ENCODE measurements around the gene PCCB. TPM values are rescaled to one million over a fixed set of nuclear protein-coding genes. Genes with fewer than 3 reads are reported as not detected.
"Not testable (repeated sequence)": the region's sequence is repeated elsewhere in the genome, so short reads cannot be mapped to it uniquely, and the experiment has no call there.

PCCB gene
- total and polyA plus RNA-seq, 5 experiments from 2014 or later = 14.7 to 42.5 (median 30.2) TPM

- POLR2A ChIA-PET = interaction anchor here (1.8 kb wide), 1 partner anchor 70 kb away, joined by 5 read pairs; the partner anchor contains the start of gene MSL2
- H3K27ac Mint-ChIP-seq, H3K27me3 Mint-ChIP-seq, DNase-seq, H3K4me3 Mint-ChIP-seq, H3K9me3 Mint-ChIP-seq, ATAC-seq: not testable (repeated sequence)
- Mint-ChIP-seq H3K4me1 (peaks cover 0 to 14% (median 7%) of the 10 kb centered on the region in 4 donors), H3K36me3 (peaks cover 15 to 87% (median 47%) of the 10 kb centered on the region in 3 donors)
Measured at GRCh38 chr3:136266468-136267125, 16.5 kb downstream of the PCCB start.

GRCh38 chr3:136267235-136267634 lies 17.1 kb downstream of the PCCB start:
- ATAC-seq = no peak
- no peak for DNase-seq
- POLR2A ChIA-PET = no interaction called here
- Mint-ChIP-seq H3K4me1 (peaks cover 6 to 20% (median 13%) of the 10 kb centered on the region in 4 donors), H3K36me3 (peaks cover 9 to 82% (median 42%) of the 10 kb centered on the region in 3 donors), H3K4me3 (no peak overlapping the region), H3K27ac (no peak overlapping the region), H3K9me3 (no peaks in the 10 kb centered on the region), H3K27me3 (no peaks in the 10 kb centered on the region)

DNA sequence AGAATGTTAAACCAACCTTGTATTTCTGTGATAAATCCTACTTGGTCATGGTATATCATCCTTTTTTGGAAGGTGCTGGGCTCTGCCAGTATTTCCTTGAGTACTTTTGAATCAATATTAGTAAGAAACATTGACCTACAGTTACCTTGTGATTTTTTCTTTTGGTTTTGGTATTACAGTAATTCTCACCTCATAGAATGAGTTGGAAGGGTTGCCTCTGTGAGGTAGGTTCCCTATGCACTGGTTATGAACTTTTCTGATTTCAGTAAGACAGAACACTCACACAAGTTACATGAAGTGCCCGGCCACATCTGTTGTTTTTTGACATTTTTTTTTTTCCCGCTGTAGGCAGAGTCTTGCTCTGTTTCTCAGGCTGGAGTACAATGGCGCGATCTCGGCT lies 20.0 kb downstream of the PCCB start:
- H3K27me3 Mint-ChIP-seq = no peaks in the 10 kb centered on the region
- no peak for ATAC-seq
- POLR2A ChIA-PET = no interaction called here
- peaks cover 0 to 3% (median 0%) of the 10 kb centered on the region in 9 donors for H3K9me3 Mint-ChIP-seq
- H3K4me1 Mint-ChIP-seq = peaks cover 14 to 36% (median 27%) of the 10 kb centered on the region in 4 donors
- H3K36me3 Mint-ChIP-seq = peaks cover 3 to 81% (median 51%) of the 10 kb centered on the region in 3 donors
- no peak for DNase-seq
- H3K4me3 Mint-ChIP-seq = no peak overlapping the region
- H3K27ac Mint-ChIP-seq = peak overlapping the region in 1 of 10 donors; percentile 47

- Mint-ChIP-seq H3K4me1 (peaks cover 16 to 36% (median 27%) of the 10 kb centered on the region in 4 donors), H3K27ac (peak overlapping the region in 2 of 10 donors; percentile 28 to 39), H3K36me3 (peaks cover 4 to 69% (median 47%) of the 10 kb centered on the region in 3 donors)
- ATAC-seq, H3K9me3 Mint-ChIP-seq, DNase-seq, POLR2A ChIA-PET, H3K27me3 Mint-ChIP-seq, H3K4me3 Mint-ChIP-seq: not testable (repeated sequence)
Measured at GRCh38 chr3:136271626-136272025, 21.5 kb downstream of the PCCB start.

GRCh38 chr3:136276049-136276755 lies 26.1 kb downstream of the PCCB start:
- H3K4me3 Mint-ChIP-seq = no peak overlapping the region
- H3K4me1 Mint-ChIP-seq = peaks cover 18 to 34% (median 26%) of the 10 kb centered on the region in 4 donors
- H3K27me3 Mint-ChIP-seq = no peaks in the 10 kb centered on the region

GRCh38 chr3:136277115-136277514 lies 27.0 kb downstream of the PCCB start:
- Mint-ChIP-seq H3K36me3 (peaks cover 29 to 76% (median 70%) of the 10 kb centered on the region in 3 donors), H3K4me3 (no peak overlapping the region), H3K4me1 (peaks cover 18 to 32% (median 26%) of the 10 kb centered on the region in 4 donors), H3K9me3 (peaks cover 0 to 35% (median 23%) of the 10 kb centered on the region in 9 donors), H3K27ac (no peak overlapping the region), H3K27me3 (no peaks in the 10 kb centered on the region)
- POLR2A ChIA-PET = interaction anchor here (0.6 kb wide), 1 partner anchor 41 kb away, joined by 5 read pairs; no protein-coding TSS in a partner anchor
- DNase-seq = no peak
- no peak for ATAC-seq

More at GRCh38 chr3:136276049-136276755, 26.1 kb downstream of the PCCB start:
- no peak for ATAC-seq
- H3K27ac Mint-ChIP-seq = no peak overlapping the region
- H3K9me3 Mint-ChIP-seq = peaks cover 0 to 26% (median 21%) of the 10 kb centered on the region in 9 donors
- no peak for DNase-seq
- POLR2A ChIA-PET = interaction anchor here (0.6 kb wide), 1 partner anchor 68 kb away, joined by 3 read pairs; no protein-coding TSS in a partner anchor
- H3K36me3 Mint-ChIP-seq = peaks cover 25 to 70% (median 63%) of the 10 kb centered on the region in 3 donors

DNA sequence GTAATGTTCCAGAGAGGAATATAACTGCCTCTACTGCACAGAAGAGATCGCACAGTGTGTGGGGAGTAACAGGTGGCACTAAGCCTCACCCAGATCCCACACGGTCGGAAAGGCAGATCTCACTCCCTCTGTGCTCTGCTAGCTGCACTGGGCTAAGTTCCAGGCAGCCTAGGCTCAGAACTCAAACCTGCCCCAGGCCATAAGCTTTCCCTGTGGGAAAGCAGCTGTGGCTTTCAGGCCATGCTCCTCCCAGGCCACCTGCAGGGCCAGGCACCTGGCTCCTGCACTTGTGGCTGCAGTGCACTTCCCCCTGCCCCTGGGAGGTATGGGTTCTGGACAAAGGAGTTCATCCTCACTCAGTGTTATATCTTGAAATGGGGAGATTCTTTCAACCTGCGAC lies 27.5 kb downstream of the PCCB start:
- Mint-ChIP-seq H3K36me3 (peaks cover 29 to 72% (median 70%) of the 10 kb centered on the region in 3 donors), H3K27ac (no peak overlapping the region), H3K9me3 (peaks cover 0 to 35% (median 24%) of the 10 kb centered on the region in 9 donors), H3K27me3 (no peaks in the 10 kb centered on the region), H3K4me1 (peaks cover 13 to 31% (median 26%) of the 10 kb centered on the region in 4 donors), H3K4me3 (no peak overlapping the region)
- DNase-seq = no peak
- ATAC-seq = no peak
- POLR2A ChIA-PET = interaction anchor here (0.6 kb wide), 1 partner anchor 42 kb away, joined by 5 read pairs; no protein-coding TSS in a partner anchor

- peak overlapping the region in 2 of 10 donors; percentile 8 to 15 for H3K27ac Mint-ChIP-seq
- H3K36me3 Mint-ChIP-seq = peaks cover 29 to 73% (median 68%) of the 10 kb centered on the region in 3 donors
- POLR2A ChIA-PET = no interaction called here
- H3K9me3 Mint-ChIP-seq = peaks cover 0 to 35% (median 24%) of the 10 kb centered on the region in 9 donors
- H3K4me1 Mint-ChIP-seq = peaks cover 10 to 27% (median 22%) of the 10 kb centered on the region in 4 donors
- no peak overlapping the region for H3K4me3 Mint-ChIP-seq
- no peak for ATAC-seq
- no peak for DNase-seq
- H3K27me3 Mint-ChIP-seq = no peaks in the 10 kb centered on the region
Measured at GRCh38 chr3:136279092-136279491, 29.0 kb downstream of the PCCB start.

- ATAC-seq = no peak
- H3K9me3 Mint-ChIP-seq = peaks cover 0 to 35% (median 24%) of the 10 kb centered on the region in 9 donors
- H3K4me3 Mint-ChIP-seq = peak overlapping the region in 1 of 10 donors; percentile 37
- H3K4me1 Mint-ChIP-seq = peaks cover 8 to 22% (median 19%) of the 10 kb centered on the region in 4 donors
- POLR2A ChIA-PET = no interaction called here
- H3K27ac Mint-ChIP-seq = no peak overlapping the region
- no peak for DNase-seq
- H3K27me3 Mint-ChIP-seq = no peaks in the 10 kb centered on the region
- H3K36me3 Mint-ChIP-seq = peaks cover 33 to 75% (median 66%) of the 10 kb centered on the region in 3 donors
Measured at GRCh38 chr3:136280961-136281360, 30.8 kb downstream of the PCCB start.

DNA sequence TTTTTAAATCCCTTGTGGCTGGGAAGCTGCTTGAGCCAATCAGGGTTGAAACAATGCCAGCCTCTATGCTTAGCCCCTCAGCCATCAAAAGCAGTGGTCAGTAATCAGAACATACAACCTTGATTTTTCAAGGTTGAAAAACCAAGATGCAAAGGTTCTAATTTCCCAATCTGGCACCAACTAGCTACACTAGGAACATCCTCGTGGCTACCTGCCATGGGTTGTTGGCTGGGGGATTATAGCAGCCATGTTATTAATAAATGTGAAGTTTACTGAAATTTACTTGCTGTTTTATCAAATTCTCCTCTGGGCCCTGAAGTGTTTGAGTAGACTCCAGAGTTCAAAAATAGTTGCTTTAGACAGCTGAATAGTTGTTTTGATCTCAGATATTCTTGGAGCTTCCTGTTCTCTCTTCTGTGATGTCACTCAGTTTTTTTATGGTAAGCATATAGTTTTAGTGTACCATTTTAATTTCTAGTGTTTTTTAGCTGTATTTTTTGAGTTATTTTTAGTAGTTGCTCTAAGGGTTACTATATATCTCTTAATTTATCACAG lies 31.9 kb downstream of the PCCB start:
- peak in 2 of 10 donors; percentile 9 to 11 for DNase-seq
- POLR2A ChIA-PET = interaction anchor here (1.6 to 2.5 kb wide), 2 partner anchors 31 to 85 kb away, joined by 6 to 7 read pairs; partner anchors contain the start of genes MSL2 and PCCB
- peak overlapping the region in 3 of 10 donors; percentile 12 to 51 (median 15) for H3K27ac Mint-ChIP-seq
- H3K27me3 Mint-ChIP-seq = no peaks in the 10 kb centered on the region
- peaks cover 0 to 35% (median 24%) of the 10 kb centered on the region in 9 donors for H3K9me3 Mint-ChIP-seq
- H3K4me1 Mint-ChIP-seq = peaks cover 8 to 20% (median 19%) of the 10 kb centered on the region in 4 donors
- ATAC-seq = no peak
- peak overlapping the region in 3 of 10 donors; percentile 23 to 27 (median 24) for H3K4me3 Mint-ChIP-seq
- H3K36me3 Mint-ChIP-seq = peaks cover 33 to 81% (median 65%) of the 10 kb centered on the region in 3 donors

DNA sequence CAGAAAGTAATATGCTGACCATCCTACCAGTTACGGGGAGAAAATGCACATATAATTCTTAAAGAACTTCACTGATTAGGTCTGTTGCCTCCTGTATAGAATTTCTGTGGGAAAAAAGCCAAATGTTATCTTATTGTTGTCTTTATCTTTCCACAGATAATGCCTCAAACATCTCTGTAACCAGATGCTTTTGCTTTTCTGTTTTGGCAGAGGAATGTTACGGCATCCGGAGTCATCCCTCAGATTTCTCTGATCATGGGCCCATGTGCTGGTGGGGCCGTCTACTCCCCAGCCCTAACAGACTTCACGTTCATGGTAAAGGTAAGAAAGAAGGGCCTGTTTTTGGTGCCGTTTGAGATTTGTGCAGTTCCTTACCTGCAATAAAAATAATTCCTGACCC lies 33.5 kb downstream of the PCCB start:
- H3K36me3 Mint-ChIP-seq = peaks cover 26 to 76% (median 63%) of the 10 kb centered on the region in 3 donors
- DNase-seq (no peak), ATAC-seq (no peak)
- H3K27ac Mint-ChIP-seq = peak overlapping the region in 2 of 10 donors; percentile 48 to 78
- peaks cover 0 to 29% (median 16%) of the 10 kb centered on the region in 9 donors for H3K9me3 Mint-ChIP-seq
- POLR2A ChIA-PET = interaction anchor here (2.5 kb wide), 1 partner anchor 87 kb away, joined by 7 read pairs; the partner anchor contains the start of gene MSL2
- H3K4me1 Mint-ChIP-seq = peaks cover 9 to 21% (median 17%) of the 10 kb centered on the region in 4 donors
- no peaks in the 10 kb centered on the region for H3K27me3 Mint-ChIP-seq
- no peak overlapping the region for H3K4me3 Mint-ChIP-seq

DNA sequence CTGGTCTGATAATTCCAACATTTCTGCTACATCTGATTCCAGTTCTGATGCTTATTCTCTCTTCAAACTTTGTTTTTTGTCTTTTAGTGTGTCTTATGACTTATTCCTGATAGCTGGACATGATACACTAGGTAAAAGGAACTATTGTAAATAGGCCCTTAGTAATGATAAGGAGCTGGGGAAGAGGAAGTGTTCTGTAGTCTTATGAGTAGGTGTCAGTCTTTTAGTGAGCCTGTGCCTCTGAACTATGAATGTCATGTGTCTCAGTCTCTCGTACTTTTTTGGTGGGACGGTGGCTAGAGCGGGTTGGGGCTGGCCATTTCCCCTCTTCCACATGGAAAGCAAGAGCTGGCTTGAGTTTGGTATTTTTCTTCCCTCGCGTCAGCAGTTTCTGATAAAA lies 41.2 kb downstream of the PCCB start:
- no peaks in the 10 kb centered on the region for H3K9me3 Mint-ChIP-seq
- H3K4me1 Mint-ChIP-seq = peaks cover 2 to 10% (median 6%) of the 10 kb centered on the region in 4 donors
- no peak for DNase-seq
- no peak for ATAC-seq
- peaks cover 22 to 77% (median 59%) of the 10 kb centered on the region in 3 donors for H3K36me3 Mint-ChIP-seq
- H3K4me3 Mint-ChIP-seq = no peak overlapping the region
- peak overlapping the region in 1 of 10 donors; percentile 44 for H3K27ac Mint-ChIP-seq
- POLR2A ChIA-PET = no interaction called here
- H3K27me3 Mint-ChIP-seq = no peaks in the 10 kb centered on the region

Data from naive thymus-derived CD8-positive, alpha-beta T cell (primary cell).